BE2C (cell line): Measurements from ENCODE around the gene MZF1.

ENCODE experiments used
- DNase-seq: peaks from one replicate; pipeline ENCODE4 v3.0.0-alpha.2; 2020
- H3K27me3 ChIP-seq: fragments of 250-450 bp; sonication (Bioruptor Pico); 2 replicates; pipeline ENCODE4 v1.5.1; 2020; ENCODE audit warnings: mild to moderate bottlenecking
- H3K36me3 ChIP-seq: fragments of 250-450 bp; sonication (Bioruptor Pico); 2 replicates; pipeline ENCODE4 v1.5.1; 2020; ENCODE audit warnings: mild to moderate bottlenecking
- H3K4me1 ChIP-seq: fragments of 250-450 bp; sonication (Bioruptor Pico); 2 replicates; pipeline ENCODE4 v1.5.1; 2020
- H3K4me3 ChIP-seq: 2 replicates; pipeline ENCODE4 v1.5.1; 2011; ENCODE audit warnings: low read depth, low read length
- H3K9me3 ChIP-seq: fragments of 250-450 bp; sonication (Bioruptor Pico); 2 replicates; pipeline ENCODE4 v1.5.1; 2020
- CTCF ChIP-seq: IDR thresholded peaks from 2 replicates; pipeline ENCODE4 v1.5.1; 2012; ENCODE audit warnings: mild to moderate bottlenecking, low read depth, low read length

Gene MZF1

GRCh38 chr19:58563034-58563573, 10.0 kb downstream of the MZF1 start:
- peaks cover 2% of the 10 kb centered on the region; the same call in 1 of the 2 replicates for H3K36me3 ChIP-seq
- peak; percentile 66 for DNase-seq
- H3K4me1 ChIP-seq, result peaks cover 9% of the 10 kb centered on the region
- peak overlapping the region; percentile 34 for H3K4me3 ChIP-seq
- no peak for TF ChIP-seq CTCF
- H3K9me3 ChIP-seq, result no peaks in the 10 kb centered on the region
- H3K27me3 ChIP-seq, result peaks cover 4% of the 10 kb centered on the region; the same call in 1 of the 2 replicates

GRCh38 chr19:58562122-58563033, 10.8 kb downstream of the MZF1 start:
- Histone ChIP-seq H3K4me3 (peak overlapping the region; percentile 34), H3K9me3 (no peaks in the 10 kb centered on the region), H3K36me3 (peaks cover 2% of the 10 kb centered on the region; the same call in 1 of the 2 replicates), H3K27me3 (peaks cover 4% of the 10 kb centered on the region; the same call in 1 of the 2 replicates), H3K4me1 (peaks cover 9% of the 10 kb centered on the region)
- no peak for TF ChIP-seq CTCF
- DNase-seq, result peak; percentile 51

GRCh38 chr19:58561373-58562121, 11.6 kb downstream of the MZF1 start:
- no peak overlapping the region for H3K4me3 ChIP-seq
- H3K9me3 ChIP-seq, result no peaks in the 10 kb centered on the region
- DNase-seq, result no peak
- TF ChIP-seq CTCF, result no peak
- H3K36me3 ChIP-seq, result peaks cover 8% of the 10 kb centered on the region
- peaks cover 4% of the 10 kb centered on the region; the same call in 1 of the 2 replicates for H3K27me3 ChIP-seq
- peaks cover 9% of the 10 kb centered on the region for H3K4me1 ChIP-seq

- Histone ChIP-seq H3K27me3 (peaks cover 4% of the 10 kb centered on the region; the same call in 1 of the 2 replicates), H3K4me1 (peaks cover 9% of the 10 kb centered on the region), H3K36me3 (peaks cover 14% of the 10 kb centered on the region), H3K4me3 (no peak overlapping the region), H3K9me3 (no peaks in the 10 kb centered on the region)
- no peak for TF ChIP-seq CTCF
- DNase-seq, result no peak
These were observed 12.2 kb downstream of the MZF1 start for GRCh38 chr19:58560921-58561320.

GRCh38 chr19:58560007-58560887, 12.9 kb downstream of the MZF1 start:
- no peak for DNase-seq
- peaks cover 9% of the 10 kb centered on the region for H3K4me1 ChIP-seq
- no peak for TF ChIP-seq CTCF
- H3K36me3 ChIP-seq, result peaks cover 17% of the 10 kb centered on the region
- H3K9me3 ChIP-seq, result no peaks in the 10 kb centered on the region
- H3K27me3 ChIP-seq, result peaks cover 4% of the 10 kb centered on the region; the same call in 1 of the 2 replicates
- peak overlapping the region; percentile 82 for H3K4me3 ChIP-seq
